Measurements from ENCODE around the gene LOC101059915.

The LOC101059915 gene

GRCh38 chrX:71625471-71625870, 41.9 kb upstream of the LOC101059915 start:
- no peak overlapping the region for H3K4me3 ChIP-seq (ENCODE audit: low read depth, low read length)
- H3K27ac ChIP-seq (ENCODE audit: extremely low read depth, low read depth, low read length) = no peak overlapping the region
- ChIA-PET CTCF (no interaction called here), POLR2A (no interaction called here)
- no peak for TF ChIP-seq ZBTB11 (tag by site-specific recombination; conservative IDR thresholded peaks at IDR 0.05; ENCODE audit: low read depth)
- no peak for TF ChIP-seq ZFHX2 (tag by site-specific recombination; conservative IDR thresholded peaks at IDR 0.05)
- TF ChIP-seq SCRT2 (tag by site-specific recombination; IDR thresholded peaks at IDR 0.05) = no peak
- no peak for TF ChIP-seq KLF10 (tag by site-specific recombination; IDR thresholded peaks at IDR 0.05)
- TF ChIP-seq ZBTB17 (tag by site-specific recombination; IDR thresholded peaks at IDR 0.05) = no peak
- TF ChIP-seq ZNF16 (tag by site-specific recombination; IDR thresholded peaks at IDR 0.05; ENCODE audit: low read depth) = no peak
- no peak for TF ChIP-seq ZSCAN30 (tag by site-specific recombination; IDR thresholded peaks at IDR 0.05)
- TF ChIP-seq ZNF404 (tag by site-specific recombination; IDR thresholded peaks at IDR 0.05) = no peak
- no peak for TF ChIP-seq PBX3 (CRISPR knock-in tag; IDR thresholded peaks at IDR 0.05)
- TF ChIP-seq CTCF (tag by site-specific recombination; IDR thresholded peaks at IDR 0.05) = no peak
- no peak for TF ChIP-seq GLIS2 (tag by site-specific recombination; IDR thresholded peaks at IDR 0.05)
- TF ChIP-seq ZNF626 (tag by site-specific recombination; IDR thresholded peaks at IDR 0.05) = no peak
- TF ChIP-seq ZFP37 (tag by site-specific recombination; IDR thresholded peaks at IDR 0.05) = no peak
- TF ChIP-seq, protein P1, sequence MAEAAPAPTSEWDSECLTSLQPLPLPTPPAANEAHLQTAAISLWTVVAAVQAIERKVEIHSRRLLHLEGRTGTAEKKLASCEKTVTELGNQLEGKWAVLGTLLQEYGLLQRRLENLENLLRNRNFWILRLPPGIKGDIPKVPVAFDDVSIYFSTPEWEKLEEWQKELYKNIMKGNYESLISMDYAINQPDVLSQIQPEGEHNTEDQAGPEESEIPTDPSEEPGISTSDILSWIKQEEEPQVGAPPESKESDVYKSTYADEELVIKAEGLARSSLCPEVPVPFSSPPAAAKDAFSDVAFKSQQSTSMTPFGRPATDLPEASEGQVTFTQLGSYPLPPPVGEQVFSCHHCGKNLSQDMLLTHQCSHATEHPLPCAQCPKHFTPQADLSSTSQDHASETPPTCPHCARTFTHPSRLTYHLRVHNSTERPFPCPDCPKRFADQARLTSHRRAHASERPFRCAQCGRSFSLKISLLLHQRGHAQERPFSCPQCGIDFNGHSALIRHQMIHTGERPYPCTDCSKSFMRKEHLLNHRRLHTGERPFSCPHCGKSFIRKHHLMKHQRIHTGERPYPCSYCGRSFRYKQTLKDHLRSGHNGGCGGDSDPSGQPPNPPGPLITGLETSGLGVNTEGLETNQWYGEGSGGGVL (tag by site-specific recombination; IDR thresholded peaks at IDR 0.05) = no peak
- no peak for TF ChIP-seq ZNF677 (tag by site-specific recombination; IDR thresholded peaks at IDR 0.05)
- no peak for TF ChIP-seq PRDM1 (tag by site-specific recombination; IDR thresholded peaks at IDR 0.05)
- TF ChIP-seq SP3 (tag by site-specific recombination; IDR thresholded peaks at IDR 0.05) = no peak
- no peak for TF ChIP-seq ZSCAN18 (tag by site-specific recombination; IDR thresholded peaks at IDR 0.05)
- no peaks in the 10 kb centered on the region for H3K4me1 ChIP-seq (ENCODE audit: control insufficient read depth, insufficient read depth, low read length)
- no peaks in the 10 kb centered on the region for H3K36me3 ChIP-seq (ENCODE audit: control insufficient read depth in 2 of 2, insufficient read depth in 1 of 2, low read length in 2 of 2)
- no peaks in the 10 kb centered on the region for H3K9me3 ChIP-seq (ENCODE audit: control insufficient read depth, insufficient read depth, low read depth, low read length)

Measured in HEK293 (cell line).